Left kidney (tissue), 2 donors: ENCODE results near the gene UQCRC2. TPM values are rescaled to one million over a fixed set of nuclear protein-coding genes. Genes with fewer than 3 reads are reported as not detected.
"Not testable (repeated sequence)": the region's sequence is repeated elsewhere in the genome, so short reads cannot be mapped to it uniquely, and the experiment has no call there.

ENCODE experiments used
- DNase-seq: peaks from one replicate; pipeline ENCODE4 v3.0.0-alpha.2; 2013
- polyA plus RNA-seq: library from polyadenylated mRNA; unstranded; fragments of 120-200 nt; gene quantifications from one replicate; pipeline ENCODE4 v1.2.1, GENCODE V29; 2013; ENCODE audit not compliant: insufficient read length

The UQCRC2 gene
- polyA plus RNA-seq, 1 donor = 359 TPM

DNA sequence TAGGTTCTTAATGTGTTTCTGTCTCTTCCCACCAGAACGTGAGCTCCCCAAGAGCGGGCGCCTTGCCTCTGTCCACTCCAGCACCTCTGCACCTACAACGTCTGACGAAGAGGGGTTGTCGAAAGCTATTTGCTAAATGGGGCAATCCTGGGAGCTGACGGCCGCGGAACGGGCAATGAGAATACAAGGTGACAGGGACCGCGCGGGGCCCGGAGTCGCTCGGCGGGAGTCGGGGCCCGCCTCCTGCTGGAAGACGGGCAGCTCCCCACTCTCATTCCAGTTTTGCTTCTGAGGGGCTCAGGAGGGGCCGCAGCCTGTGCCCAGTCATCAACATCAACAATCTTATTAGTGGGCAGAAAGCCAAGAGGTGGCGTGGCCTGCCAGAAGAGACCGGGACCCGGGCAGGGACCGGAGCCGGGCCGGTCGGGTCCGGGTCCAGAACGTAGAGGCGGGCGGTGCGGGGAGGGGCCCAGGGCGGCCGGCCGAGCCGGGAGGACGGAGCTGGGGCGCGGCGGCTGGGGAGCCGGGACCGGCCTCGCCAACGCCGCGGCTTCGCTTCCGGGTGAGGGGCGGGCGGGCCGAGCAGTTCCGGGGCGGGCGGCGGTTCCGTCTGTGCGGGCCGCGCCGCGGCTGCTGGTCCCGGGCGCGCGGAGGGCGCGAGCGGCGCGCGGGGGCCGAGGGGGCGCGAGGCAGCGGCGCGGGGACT lies 54.5 kb downstream of the UQCRC2 start, which contains the start of gene MOSMO:
Gene MOSMO, plus strand, starts transcription at position 603 of the 706 bp plus-strand sequence. CDS start 191 bp downstream, outside the sequence.
- no peak for DNase-seq

DNA sequence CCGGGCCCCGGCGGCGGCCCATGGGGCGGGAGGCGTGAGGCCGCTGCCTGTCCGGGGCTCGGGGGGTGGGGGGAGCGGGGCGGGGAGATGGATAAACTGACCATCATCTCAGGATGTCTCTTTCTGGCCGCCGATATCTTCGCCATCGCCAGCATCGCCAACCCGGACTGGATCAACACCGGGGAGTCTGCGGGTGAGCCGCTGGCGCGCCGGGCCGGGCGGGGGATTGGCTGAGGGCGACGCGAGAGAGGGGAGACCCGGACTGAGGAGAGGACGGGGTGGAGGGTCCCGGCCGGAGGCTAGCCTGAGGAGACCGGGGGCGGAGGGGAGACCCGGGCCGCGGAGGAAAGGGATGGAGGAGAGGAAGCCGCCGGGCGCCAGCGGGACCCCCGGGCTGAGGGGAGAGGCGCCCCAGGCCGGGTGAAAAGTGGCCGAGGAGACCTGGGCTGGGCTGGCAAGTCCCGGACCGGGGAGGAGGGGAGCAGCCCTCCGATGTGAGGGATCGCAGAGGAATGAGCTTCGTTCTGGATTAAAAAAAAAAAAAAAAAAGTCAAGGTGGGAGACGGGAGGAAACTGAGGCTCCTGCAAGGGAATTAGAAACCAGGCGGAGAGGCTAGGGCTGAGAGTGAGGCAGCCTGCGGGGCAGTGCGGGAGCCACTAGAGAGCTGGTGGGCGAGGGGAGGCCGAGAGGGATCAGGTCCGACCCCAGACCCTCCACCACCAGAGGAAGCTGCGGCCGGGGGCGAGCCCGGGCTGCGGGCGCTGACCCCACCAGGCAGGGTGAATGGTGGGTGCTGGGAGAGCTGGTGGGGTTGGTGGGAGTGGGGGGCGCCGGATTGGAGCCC lies 55.3 kb downstream of the UQCRC2 start:
- no peak for DNase-seq

DNA sequence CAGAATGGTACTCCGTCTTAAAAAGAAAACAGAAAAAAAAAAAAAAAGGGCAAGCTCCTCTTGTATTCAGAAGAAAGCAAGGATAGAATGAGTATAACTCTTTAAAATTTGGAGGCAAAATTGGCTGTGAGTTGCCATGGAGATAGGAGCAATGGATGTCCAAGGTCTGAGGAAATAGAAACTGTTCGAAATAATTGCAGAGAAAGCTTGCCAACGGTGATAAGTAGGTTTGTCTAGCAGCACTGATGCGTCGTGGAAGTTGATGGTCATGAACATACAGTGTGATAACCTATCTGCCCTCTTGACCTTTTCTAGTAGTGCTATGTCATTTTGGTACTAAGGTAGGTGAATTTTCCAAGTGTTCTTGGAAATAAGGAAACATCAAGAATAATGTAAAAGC lies 57.7 kb downstream of the UQCRC2 start:
- no peak for DNase-seq

DNA sequence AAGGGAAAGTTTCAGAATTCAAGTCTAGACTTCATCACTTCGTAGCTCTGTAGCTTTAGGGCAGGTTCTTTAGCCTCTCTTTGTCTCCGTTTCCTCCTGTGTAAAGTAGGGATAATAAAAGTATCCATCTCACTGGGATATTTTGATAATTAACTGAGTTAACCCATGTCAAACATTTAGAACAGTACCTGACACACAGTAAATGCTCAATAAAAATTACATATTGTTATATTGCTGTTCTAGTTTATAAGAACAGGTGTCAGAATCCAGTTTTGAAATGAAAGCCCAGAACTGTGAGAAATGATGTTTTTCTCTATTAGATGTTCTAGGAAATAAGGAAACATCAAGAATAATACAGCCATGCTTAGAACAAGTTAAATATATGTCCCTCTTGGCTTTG lies 59.1 kb downstream of the UQCRC2 start:
- no peak for DNase-seq

DNA sequence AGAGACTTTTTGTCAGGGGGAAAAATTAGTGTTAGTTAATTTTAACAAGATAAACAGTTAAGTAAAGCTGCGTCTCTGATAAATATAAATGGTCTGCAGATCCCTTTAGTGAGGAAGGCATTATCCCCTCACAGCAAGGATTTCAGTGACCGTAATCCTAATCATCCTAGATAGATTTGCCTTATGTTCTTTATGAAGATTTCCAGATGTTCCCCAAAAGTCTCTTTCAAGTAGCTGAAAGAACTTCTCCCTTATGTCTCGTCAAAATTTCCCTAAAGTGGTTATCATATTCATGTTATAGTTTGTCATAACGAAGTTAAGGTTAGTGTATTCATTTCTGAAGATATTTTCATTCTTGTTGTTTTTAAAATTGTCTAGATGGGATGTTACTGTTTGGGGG lies 60.3 kb downstream of the UQCRC2 start:
- no peak for DNase-seq

DNA sequence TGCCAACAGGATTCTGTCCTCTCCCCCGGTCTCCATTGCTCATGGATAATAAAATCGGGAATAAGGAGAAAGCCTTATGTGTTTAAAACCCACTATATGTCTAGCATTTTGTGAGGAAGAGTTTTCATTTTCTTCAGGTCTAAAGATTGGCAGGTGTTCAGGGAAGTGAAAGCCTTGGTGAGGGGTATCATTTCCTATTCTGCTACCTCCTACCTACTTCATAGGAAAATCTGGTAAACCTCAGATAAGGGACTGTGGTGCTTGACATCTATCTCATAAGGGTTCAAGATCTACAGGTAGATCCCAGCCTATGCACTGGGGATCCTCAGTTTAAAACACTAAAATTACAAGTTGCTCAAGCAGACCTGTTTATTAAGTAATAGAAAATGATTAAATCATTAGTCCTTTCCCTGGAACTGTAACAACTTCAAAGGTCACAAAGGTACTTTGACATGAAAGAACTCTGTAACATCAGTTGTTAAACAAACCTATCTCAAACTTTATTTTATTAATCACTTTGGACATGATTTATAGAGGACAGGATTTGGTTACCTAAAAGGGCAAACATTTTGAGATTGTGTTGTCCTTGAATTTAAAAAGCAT lies 61.2 kb downstream of the UQCRC2 start:
- no peak for DNase-seq

DNA sequence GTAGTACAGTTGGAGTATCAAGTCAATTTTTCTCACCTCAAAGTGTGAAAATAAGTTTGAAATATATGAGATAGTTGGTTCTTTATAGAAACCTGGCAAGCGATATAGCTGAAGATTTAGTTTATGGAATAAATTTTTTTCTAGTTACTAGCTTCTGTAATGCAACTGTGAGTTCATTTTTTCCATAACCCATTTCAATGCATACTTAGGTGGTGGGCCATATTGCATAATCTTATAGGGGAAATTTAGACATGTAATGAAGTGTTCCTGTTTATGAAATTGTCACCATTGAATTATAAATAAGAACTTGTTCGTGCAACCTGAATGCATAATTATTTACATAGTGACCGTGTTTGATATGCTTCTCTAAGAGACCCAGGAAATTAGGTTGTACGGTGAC lies 63.8 kb downstream of the UQCRC2 start:
- DNase-seq = no peak

DNA sequence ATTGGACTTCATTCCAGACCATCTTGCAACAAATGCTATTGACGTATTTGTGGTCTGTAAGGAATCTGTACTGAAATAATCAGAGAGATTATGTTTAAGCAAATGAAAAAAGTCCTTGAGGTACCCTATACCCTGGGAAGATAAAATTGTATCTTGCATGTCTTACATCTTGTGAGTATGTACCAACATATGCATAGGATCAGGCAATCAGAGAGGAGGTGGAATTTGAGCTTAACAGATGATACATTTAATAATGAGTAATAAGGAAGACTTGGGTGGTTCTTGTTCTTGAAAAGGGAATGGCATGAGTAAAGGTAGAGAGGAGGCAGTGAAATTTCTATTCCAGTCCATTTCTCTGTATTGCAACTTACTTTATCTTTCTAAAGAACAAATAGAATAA lies 65.4 kb downstream of the UQCRC2 start:
- DNase-seq = no peak

DNA sequence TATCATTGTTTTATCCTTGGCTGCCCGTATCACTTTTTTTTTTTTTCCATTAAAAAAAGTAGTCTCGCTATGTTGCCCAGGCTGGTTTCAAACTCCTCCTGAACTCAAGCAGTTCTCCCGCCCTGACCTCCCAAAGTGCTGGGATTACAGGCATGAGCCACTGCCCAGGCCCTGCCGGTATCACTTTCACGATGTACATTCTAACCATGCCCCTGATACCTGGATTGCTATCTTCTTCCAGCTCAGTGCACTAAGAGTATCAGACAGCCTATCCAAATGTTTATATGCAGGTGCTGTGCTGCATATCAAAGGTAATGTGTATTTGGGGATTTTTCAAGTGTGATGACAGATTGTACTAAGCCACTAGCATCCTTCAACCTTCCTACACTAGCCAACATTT lies 69.0 kb downstream of the UQCRC2 start:
- no peak for DNase-seq

DNA sequence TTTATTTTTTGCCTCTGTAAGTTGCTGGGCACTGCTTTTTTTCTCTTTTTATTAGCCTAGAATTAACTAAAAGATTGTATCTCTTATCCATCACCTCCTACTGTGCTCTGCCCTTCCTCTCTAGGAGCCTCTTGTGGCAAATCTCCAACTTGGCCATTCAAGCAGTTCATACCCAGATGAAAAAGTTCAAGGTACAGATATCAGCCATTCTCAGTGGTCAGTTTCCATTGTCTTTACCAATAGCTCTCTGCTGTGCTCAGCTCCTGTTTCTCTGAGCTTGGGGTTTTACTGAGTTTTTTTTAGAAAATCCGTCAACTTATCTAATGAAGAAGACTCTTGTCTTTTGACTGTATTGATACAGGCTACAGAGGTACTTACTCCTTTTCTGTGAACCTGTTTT lies 70.3 kb downstream of the UQCRC2 start:
- no peak for DNase-seq

DNA sequence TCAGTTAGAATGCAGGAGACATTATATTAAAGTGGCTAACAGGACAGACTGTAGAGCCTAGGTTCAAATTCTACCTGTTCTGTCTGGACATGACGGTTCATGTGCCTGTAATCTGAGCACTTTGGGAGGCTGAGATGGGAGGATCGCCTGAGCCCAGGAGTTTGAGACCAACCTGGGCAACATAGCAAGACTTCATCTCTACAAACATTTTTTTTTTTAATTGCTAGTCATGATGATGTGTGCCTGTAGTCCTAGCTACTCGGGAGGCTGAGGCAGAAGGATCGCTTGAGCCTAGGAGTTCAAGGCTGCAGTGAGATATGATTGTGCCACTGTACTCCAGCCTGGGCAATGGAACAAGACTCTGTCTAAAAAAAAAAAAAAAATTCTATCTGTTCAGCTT lies 71.6 kb downstream of the UQCRC2 start:
- DNase-seq = not testable (repeated sequence)

DNA sequence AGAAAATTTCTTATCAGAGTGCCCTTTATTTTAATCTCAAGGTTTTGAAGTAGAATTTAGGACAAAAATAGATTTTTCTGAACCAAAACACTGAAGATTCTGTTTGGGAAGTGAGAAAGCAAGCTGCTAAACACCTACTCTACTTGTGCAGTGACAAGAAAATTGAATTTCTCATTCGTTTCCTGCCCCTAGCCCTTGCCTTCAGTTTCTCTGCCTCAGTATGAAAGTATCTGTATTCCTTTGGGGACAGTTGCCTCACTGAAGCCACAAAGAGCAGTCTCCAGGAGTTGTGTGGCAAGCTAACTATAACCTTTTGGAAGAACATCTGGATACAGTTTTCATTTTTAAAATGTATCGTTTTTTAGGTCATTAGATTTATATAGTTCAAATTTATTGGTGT lies 74.5 kb downstream of the UQCRC2 start:
- no peak for DNase-seq

DNA sequence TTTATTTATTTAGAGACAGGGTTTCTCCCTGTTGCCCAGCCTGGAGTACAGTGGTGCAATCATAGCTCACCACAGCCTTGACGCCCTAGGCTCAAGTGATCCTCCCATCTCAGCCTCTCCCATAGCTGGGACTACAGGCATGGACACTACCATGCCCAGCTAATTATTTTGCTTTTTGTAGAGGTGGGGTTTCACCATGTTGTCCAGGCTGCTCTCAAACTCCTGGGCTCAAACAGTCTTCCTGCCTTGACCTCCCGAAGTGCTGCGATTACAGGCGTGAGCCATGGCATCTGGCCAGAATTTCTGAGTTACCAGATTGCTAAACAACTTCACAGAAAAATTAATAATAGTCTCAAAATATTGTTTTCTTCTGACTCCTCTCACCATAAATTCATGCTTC lies 76.5 kb downstream of the UQCRC2 start:
- no peak for DNase-seq

DNA sequence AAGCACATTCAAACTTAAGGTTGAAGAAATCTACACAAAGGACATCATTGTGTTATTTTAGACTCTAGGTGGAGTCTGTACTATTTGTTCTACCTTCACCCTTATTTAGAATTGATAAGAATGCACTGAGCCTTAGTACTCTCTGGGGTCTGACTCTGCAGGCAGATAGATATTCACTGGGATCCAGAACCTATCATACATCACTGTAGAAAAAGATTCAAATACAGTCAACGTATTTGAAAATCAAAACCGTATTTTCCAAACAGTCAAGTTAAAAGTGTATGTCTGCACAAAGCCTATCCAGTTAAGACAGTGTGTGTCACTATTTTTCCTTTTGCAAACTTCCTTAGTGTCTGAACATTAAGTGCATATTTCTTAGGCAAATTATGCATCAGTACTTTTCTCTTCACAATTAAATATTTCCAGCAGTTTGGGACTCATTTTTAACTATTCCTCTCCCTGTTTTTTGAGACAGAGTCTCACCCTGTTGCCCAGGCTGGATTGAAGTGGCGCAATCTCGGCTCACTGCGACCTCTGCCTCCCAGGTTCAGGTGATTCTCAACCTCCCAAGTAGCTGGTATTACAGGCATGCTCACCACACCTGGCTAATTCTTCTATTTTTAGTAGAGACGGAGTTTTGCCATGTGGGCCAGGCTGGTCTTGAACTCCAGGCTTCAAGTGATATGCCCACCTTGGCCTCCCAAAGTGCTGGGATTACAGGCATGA lies 77.1 kb downstream of the UQCRC2 start:
- DNase-seq = no peak

DNA sequence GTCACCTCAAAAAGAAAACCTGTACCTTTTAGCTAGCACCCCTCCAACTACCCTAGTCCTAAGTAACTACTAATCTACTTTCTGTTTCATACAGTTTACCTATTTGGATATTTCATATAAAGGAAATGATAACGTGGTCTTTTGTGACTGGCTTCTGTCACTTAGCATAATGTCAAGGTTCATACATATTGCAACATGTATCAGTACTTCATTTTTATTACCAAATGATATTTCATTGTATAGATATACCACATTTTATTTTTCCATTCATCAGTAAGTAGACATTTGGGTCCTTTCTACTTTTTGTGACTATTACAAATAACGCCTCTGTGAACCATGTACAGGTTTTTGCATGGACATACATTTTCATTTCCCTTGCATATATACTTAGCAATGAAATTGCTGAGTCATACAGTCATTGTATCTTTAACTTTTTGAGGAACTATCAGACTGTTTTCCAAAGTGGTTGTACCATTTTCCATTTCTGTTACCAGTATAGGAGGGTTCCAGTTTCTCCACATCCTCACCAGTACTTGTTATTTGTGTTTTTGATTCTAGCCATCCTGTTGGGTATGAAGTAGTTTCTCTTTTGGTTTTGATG lies 78.4 kb downstream of the UQCRC2 start:
- DNase-seq = no peak

Other genes with a start within 250 kb of the UQCRC2 start
- 243 TPM for gene NPIPB4, start 95.6 kb upstream of the UQCRC2 start, polyA plus RNA-seq
- 0.68 TPM for gene PDZD9, start 47.8 kb downstream of the UQCRC2 start, polyA plus RNA-seq
- gene MOSMO, start 54.8 kb downstream of the UQCRC2 start, polyA plus RNA-seq = 24.5 TPM
- 4.1 TPM for gene VWA3A, start 139.2 kb downstream of the UQCRC2 start, polyA plus RNA-seq
- 0.22 TPM for gene SDR42E2, start 209.1 kb downstream of the UQCRC2 start, polyA plus RNA-seq